Left hindlimb (tissue), 1 donor: ENCODE results near the gene FOXP4.
A peak's percentile ranks its signal among the peaks of the same experiment; 100 is the strongest.

Experiments used
- DNase-seq: peaks from one replicate; pipeline ENCODE4 v3.0.0-alpha.2; 2018

Gene FOXP4

DNA sequence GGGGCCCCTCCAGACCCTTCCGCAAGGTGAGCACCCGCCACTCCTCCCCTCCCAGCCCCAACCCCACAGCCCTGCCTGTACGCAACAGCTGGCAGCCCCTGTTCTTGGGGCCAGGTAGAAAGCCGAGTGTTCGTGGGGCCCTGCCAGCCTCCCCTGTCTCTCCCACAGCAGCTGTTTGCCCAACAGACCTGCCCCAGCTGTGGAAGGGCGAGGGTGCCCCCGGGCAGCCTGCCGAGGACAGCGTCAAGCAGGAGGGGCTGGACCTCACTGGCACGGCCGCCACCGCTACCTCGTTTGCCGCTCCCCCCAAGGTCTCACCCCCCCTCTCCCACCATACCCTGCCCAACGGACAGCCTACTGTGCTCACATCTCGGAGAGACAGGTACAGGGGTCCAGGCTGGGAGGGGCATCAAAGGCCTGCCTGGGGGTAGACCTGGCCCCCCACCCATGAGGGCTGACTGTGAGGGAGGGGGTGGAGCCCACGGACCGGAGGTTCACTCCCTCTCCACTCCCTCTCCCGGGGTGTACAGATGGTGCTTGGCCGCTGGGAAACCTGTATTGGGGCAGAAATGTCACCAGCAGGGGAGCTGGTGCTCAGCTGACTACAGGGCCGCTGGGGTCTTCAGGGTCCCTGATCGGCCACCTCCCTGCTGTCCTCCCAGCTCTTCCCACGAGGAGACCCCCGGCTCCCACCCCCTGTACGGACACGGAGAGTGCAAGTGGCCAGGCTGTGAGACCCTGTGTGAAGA, 41.1 kb downstream of the FOXP4 start:
- no peak for DNase-seq

DNA sequence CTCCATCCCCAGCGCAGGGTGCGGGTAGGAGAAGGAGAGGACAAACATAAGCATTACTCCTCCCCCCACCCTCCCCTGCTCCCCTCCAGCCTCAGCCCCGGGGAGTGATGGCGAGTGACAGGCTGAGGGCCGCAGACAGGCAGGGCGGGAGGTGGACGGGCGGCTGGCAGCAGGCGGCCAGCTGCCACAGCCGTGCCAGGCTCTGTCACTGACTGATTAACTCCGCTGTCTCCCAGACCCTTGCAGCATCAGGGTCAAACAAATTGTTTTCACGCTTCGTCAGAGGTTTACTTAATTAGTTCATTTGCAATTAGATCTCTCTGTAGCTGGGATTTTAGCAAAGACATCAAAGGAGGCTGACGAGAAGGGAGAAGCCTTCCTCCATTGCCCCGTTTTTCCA, 41.9 kb downstream of the FOXP4 start:
- DNase-seq: no peak

DNA sequence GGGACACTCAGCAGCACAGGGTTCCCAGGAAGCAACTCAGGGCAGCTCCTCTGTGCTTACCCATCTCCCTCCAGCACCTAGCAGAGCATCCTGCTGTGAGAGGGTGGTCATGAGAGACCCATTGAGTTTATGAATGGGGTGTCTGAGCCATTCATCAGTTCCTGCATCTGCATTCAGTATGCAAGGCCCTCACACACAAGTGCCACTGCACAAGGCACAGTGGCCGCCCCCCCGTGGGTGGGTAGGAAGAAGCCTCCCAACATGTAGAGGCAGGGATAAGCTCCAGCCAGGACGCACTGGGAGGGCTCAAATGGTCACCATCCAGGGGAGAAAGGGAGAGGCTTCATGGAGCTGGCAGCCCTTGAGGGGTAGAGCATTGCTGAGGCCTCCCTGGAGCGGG, 43.0 kb downstream of the FOXP4 start:
- no peak for DNase-seq

DNA sequence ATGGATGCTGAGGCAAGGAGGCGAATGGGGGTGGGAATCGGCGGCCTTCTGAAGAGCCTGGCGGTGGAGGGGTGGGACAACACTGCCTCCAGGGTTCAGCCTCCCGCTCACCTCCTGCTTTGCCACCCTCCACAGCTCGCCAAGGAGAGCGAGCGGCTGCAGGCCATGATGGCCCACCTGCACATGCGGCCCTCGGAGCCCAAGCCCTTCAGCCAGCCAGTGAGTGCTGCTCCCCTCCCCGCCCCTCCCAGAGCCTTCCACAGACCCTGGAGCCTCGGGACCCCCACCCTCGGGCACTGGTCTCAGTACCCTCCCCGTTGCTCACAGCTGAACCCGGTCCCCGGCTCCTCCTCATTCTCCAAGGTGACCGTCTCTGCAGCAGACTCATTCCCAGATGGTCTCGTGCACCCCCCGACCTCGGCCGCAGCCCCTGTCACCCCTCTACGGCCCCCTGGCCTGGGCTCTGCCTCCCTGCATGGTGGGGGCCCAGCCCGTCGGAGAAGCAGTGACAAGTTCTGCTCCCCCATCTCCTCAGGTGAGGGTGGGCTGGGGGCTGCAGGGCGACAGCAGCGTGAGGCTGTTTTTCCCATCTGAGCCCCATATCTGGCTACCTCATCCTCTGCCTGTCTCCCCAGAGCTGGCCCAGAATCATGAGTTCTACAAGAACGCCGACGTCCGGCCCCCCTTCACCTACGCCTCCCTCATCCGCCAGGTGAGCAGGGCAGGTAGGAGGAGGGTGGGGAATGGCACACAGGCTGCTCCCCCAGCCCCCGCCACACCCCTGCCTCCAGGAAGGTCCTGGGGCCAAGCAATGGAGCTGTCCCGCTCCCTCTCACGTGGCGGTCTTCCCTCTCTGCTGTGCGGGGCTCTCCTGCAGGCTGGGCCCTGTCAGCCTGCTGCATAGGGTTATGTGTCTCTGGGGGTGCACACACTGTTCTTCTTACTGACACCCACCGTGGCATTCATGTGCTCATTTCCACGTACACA, 43.7 kb downstream of the FOXP4 start:
- DNase-seq: no peak

DNA sequence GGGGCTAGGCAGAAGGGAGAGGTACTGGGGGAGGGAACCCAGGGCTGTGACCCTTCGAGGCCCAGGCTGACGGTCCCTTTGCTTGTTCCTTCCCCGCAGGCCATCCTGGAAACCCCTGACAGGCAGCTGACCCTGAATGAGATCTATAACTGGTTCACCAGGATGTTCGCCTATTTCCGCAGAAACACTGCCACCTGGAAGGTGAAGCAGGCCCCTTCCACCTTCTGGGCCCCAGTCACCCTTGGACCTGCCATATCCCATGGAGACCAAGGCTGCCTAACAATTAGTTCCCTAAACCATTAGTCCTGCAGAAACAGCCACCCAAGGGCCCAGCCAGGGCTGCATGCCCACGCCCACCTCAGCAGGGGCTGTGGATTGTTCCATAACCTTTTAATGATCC, 44.9 kb downstream of the FOXP4 start:
- no peak for DNase-seq

DNA sequence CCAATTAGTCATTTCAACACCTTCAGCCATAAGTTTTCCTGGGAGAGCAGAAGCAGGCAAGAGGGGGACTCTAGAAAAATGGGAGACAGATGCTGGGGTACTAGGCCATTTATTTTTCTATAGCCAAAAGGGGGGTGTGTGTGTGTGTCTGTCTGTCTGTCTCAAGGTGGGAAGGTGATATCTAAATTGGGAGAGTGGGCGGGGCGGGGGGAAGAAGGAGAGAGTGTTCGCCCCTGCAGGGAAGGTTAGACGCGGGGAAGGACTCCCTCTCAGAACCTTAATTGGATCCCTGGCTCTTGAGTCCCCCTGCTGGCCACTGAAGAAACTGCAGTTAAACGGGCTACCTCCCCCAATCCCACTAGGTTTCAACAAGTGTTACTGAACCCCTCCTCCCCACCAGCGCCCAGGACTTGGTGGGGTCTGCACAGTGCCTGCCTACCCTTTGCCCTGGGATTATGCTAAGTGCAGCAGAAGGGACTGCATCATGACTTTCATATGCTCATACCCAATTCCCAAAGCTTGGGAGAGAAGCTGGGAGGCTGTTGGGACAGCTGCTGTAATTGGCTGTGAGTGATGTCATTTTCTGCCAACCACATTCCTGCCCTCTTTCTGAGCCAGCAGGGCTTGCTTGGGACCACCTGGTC, 45.8 kb downstream of the FOXP4 start:
- DNase-seq: peak; percentile 83

DNA sequence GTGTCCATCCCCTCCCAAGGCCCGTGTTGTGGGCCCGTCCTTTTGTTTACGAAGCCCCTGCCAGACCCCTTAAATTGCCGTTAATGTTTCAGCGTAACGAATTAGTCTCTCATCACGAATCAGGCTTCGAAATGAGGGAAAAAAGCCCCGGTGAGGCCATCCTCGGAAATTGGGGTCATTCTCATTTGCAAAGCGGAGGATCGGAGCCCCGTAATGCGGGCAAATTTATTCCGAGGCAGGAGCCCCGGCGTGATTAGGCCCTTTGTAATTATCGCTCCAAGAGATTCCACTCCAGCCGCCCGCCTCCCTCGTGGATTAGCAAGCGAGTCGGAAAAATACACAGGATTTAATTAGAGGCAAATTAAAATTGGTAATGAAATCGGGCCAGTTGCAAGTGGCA, 47.2 kb downstream of the FOXP4 start:
- DNase-seq: no peak

DNA sequence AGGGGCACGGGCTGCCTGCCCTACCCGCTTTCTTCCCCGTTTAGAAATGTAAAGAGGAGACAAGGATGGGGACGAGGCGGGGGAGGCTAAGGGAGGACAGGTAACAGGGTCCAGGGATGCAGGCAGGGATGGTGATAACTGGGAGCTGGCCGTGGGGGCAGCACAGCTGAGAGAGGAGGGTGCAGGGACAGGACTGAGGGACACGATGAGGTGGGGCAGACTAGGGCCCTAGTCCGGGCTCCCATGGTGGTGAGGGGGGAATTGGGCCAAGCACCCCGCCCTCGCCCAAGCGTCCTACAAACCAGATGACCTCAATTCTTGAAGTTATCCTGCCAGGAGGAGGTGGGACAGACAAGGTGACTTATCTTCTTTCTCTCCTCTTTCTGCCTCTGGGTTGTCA, 47.7 kb downstream of the FOXP4 start:
- DNase-seq: no peak

DNA sequence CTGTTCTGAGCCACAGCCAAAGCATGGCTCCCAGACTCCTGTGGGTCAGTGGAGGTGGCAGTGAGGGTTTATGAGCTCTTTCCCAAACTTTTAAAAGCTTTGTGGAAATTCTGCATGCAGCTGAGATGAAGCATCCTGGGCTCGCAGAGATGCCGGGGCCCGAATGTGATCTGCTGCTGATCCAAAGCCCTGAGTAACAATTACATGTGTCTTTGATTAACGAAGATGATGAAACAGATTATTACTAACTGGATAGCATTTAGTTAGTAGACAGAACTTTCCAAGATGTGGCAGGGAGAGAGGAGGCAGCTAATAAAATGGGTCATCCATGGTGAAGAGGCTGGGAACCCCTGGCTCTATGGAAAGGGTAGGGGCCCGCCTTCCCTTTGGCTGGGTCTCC, 48.1 kb downstream of the FOXP4 start:
- DNase-seq: no peak

DNA sequence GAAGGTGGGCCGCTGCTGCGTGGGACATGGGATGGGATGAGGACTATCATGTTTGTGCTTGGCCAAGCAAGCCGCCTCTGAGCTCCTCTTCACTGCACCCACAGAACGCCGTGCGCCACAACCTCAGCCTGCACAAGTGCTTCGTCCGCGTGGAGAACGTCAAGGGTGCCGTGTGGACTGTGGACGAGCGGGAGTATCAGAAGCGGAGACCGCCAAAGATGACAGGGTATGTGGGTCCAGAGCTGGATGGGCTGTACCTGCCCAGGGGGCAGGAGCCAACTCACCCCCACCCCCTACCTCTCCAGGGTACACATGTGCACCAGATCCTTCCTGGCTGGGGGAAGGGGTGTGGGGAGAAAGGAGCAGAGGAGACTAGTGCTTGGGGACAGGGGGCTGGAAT, 48.6 kb downstream of the FOXP4 start:
- DNase-seq: no peak

DNA sequence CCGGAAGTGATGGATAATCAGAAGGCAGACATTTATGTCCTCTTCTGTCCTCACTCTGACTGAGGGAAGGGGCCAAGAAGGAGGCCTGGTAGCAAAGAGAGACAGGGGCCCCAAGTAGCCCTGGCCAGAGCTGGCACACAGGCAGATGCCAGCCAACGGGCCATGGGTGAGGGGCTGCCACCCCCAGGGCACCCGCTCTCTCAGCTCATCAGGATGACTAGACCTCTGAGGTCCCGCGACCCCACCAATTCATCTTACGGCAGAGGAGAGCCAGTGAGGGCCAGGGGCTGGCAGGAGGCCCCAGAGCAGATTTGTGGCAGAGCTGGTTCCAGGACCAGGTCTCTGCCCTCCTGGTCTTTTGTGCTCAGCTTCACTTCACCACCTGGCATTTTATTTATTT, 49.0 kb downstream of the FOXP4 start:
- peak; percentile 19 for DNase-seq

DNA sequence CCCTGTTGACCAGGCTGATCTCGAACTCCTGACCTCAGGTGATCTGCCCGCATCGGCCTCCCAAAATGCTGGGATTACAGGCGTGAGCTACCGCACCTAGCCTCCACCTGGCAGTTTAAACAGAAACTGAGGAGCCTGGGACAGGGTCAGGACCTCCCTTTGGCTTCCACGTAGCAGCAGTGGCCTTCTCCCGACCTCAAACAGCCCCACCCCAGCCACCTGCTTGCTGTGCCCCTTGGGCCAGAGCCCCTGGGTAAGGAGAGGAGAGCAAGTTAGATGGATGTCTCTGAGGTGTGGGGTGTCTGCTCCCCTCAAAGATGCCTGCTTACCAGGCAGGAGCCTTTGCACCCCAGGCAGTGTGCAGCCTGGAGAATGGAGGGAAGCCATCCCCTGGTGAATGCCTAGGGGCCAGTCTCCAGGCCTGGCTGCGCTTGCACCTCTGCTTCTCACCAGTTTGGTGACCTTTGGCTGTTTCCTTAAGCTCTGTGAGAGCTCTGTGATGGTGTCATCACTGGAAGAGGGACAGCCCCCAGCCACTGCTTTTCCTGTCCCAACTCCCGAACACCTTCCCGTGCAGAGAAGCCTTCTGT, 50.0 kb downstream of the FOXP4 start:
- no peak for DNase-seq

DNA sequence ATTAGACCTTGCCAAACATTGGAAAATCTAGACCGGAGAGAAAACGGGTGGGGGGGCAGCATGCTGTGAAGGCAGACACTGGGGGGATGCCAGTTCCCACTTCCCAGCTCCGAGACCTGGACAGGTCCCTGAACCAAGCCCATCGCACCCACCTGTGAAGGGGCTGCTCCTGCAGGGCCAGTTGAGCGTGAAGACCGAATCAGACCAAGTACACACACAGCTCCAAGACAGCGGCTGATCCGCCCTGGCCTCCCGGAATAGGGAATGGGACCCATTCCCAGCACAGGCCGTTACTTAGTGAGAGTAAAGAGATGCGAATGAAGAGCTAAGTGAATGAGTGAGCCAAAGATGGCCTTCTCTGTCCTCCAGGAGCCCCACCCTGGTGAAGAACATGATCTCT, 50.6 kb downstream of the FOXP4 start:
- DNase-seq: no peak

DNA sequence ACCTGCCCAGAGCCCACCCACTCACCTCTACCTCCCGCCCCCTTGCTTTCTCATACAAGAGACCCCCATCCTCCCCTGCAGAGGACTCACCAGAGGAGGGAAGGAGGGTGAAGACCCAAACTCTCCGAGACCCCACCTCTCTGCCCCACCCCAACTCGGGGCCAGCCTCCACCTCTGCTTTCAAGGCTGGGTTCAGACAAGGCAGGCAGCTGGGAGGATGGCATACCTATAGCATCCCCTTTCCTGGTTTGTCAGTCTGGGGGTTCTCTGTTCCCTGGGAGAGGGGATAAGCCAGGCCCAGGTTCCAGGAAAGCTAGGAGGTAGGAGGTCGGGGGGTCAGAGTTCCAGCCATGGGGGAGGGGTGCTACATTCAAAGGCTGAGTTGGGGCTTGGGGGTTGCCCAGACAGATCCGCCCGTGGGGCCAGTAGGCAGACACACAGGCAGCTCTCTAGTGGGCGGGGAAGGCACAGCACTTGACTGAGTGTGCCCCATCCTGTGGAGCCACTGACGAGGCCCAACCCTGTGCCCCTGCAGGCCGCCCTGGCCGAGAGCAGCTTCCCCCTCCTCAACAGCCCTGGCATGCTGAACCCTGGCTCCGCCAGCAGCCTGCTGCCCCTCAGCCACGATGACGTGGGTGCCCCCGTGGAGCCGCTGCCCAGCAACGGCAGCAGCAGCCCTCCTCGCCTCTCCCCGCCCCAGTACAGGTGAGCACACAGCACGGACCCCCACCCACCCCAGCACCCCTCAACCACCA, 51.2 kb downstream of the FOXP4 start:
- DNase-seq: no peak

DNA sequence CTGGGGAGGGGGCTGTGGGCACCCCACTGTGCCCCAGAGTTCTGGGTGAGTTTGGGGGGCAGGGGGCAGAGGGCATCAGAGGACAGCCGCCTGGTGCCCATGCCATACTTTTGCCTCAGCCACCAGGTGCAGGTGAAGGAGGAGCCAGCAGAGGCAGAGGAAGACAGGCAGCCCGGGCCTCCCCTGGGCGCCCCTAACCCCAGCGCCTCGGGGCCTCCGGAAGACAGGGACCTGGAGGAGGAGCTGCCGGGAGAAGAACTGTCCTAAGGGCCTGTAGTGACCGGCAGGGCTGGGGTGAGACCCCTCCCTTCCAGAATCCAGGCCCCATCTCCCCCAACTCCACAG, 52.5 kb downstream of the FOXP4 start:
- DNase-seq: no peak

DNA sequence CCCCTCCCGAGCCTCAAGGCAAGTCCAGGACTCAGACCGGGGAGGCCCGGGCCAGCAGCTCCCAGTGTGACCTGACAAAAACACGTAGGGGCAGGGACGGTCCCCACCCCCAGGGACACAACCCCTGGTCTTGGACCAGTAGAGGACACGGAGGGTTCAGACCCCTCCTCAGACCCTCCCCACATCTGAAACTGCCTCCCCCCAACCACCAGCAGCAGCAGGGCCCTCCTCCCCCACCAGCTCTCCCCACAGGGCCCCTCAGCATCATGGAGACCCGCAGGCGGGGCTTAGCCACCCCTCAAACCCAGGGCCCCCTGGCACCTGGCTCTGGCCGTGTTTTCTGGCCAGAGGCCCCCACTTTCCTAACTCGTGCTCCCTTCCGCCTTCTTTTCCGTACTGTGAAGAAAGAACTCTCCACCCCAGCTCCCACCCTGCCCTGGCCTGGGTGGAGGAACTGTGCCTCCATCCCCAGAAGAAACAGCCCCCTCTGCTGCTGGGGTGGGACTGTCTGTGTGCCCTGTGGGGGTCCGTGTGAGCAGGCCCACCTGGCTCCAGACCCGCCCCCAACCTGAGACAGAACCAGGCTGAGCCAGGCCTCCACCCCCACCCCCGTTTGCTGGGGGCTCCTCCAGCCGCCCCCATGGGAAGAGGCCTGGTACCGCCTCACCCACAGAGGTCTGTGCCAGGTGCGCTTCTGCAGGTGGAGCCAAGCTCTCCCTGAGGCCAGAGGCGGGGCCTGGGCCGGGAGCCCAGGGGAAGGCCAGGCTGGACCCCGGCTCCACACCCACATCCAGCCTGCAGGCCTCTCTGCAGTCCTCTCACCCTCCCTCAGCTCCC, 53.1 kb downstream of the FOXP4 start:
- DNase-seq: no peak

DNA sequence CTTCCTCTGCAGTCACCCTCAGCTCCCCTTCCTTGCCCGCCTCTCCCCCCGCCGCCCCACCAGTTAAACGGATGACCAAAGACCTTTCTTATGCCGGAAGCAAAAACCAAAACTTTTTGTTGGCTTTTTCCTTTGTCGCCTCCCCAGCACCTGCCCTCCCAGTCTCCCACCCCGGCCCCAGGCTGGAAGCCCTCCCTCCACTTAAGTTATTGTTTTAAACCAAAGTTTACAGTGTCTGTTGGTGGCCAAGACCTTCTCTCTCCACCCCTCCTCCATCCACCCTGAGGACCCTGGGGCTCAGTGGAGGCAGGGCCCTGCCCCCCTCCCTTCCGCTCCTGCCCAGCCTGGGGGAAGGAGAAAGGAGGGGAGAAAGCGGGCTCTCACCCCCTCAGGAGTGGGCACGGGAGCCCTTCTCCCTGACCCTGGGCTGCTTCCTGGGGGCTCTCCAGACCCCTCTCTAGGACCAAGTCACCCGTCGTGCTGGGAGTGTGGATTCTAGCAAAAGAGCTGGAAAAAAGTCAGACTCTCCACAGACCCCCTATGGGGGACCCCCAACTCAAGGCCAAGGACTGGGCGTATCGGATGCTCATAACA, 53.8 kb downstream of the FOXP4 start:
- DNase-seq: no peak

DNA sequence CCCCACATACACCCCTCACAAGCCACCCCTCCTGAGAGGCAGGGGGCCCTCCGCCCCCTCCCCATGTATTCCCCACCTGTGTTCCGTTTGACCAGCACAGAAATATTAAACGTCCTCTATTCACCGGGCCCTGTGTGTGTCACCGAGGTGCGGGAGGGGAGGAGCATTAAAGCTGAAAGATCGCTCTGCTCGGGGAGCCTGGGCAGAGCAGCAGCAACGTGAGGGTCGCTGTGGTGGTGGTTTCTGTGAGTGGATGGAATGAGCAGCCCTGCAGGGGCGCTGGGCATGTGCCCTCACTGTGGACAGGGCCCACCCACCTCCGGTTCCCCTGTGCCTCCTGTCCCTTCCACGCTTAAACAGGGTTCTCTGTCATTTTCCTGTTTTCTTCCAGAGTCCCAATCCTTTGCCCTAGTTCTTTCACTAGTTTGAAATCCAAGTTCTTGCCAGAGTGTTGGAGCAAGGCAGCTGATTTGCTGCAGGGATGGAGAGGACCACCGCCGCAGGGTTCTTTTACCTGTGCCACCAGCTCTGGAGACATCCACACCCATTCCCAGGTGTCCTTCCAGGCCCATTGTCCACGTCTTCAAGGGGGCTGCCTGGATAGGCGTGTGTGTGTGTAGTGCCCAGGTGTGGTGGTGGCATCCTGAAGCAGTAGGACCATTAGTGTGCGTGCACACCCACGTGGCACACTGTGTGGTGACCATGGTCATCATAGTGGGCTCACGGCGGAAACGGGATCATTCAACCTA, 54.5 kb downstream of the FOXP4 start:
- DNase-seq: no peak

DNA sequence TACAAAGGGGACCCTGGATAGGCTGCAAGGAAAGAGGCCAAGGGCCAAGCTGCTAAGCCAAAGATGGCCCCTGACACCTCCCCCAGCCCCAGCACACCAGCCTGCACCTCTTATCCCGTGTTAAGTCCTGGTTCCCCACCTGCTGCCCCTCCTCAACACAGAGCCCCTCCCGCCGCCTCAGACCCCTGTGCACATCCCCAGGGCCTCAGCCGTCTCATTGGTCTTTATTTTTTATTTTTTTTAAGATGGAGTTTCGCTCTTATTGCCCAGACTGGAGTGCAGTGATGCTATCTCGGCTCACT, 55.0 kb downstream of the FOXP4 start:
- no peak for DNase-seq

DNA sequence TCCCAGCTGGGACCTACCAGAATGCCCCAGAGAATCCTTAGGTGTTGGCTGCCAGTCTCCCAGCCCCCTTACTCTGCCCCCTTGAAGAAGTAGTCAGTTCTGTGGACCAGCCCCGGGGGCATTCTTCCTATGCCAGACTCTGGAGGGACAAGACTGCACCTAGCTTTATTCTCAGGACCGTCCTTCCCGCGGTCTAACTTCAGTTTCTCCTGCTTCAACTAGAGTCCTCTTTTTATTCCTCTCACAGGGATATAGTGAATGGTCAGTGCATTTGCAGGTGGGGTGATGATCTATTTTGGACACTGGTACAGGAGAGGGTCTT, 56.2 kb downstream of the FOXP4 start:
- no peak for DNase-seq
